Suprapubic skin (tissue), 3 donors: ENCODE results near the gene CIP2A.

Experiments
- CTCF ChIP-seq, 2 donors: fragments of 200-600 bp in 1 of 2; fragments of 450-650 bp in 1 of 2; sonication (generic) in 1 of 2; IDR thresholded peaks; one replicate each; pipeline ENCODE4 v1.5.1; 2016 to 2019; ENCODE audit warnings: antibody characterized with exemption in 2 of 2, mild to moderate bottlenecking in 1 of 2, moderate library complexity in 1 of 2
- EP300 ChIP-seq: sonication (generic); formaldehyde crosslinking; IDR thresholded peaks from one replicate; pipeline ENCODE4 v1.6.1; 2017; ENCODE audit warnings: antibody characterized with exemption
- POLR2A ChIP-seq, 2 donors: fragments of 450-650 bp; IDR thresholded peaks; one replicate each; pipeline ENCODE4 v1.6.1; 2017; ENCODE audit warnings: antibody characterized with exemption in 2 of 2, mild to moderate bottlenecking in 2 of 2, moderate library complexity in 2 of 2

GRCh38 chr3:108510496-108510895, 78.7 kb downstream of the CIP2A start, which contains the start of gene MYH15:
- TF ChIP-seq CTCF (IDR thresholded peaks at IDR 0.05): no peak
- TF ChIP-seq EP300: no peak
- no peak for TF ChIP-seq POLR2A (IDR thresholded peaks at IDR 0.05)
